H1 (cell line): ENCODE results near the gene IQCK. TPM values are rescaled to one million over a fixed set of nuclear protein-coding genes. Genes with fewer than 3 reads are reported as not detected.

Experiments used
- CTCF ChIA-PET: fragments of 300-600 bp; sonication (Branson Sonifier 250); formaldehyde crosslinking; loops from one replicate; lab custom pipeline; 2021; ENCODE audit not compliant: partially characterized antibody; lab: Charles Lee
- POLR2A ChIA-PET: fragments of 300-600 bp; sonication (Branson Sonifier 250); formaldehyde crosslinking; loops from one replicate; lab custom pipeline; 2021; ENCODE audit warnings: inconsistent platforms; ENCODE audit not compliant: partially characterized antibody; lab: Charles Lee
- DNase-seq, 2 experiments: peaks; one replicate each; pipeline versions ENCODE4 v3.0.0 to v3.0.0-alpha.2; 2010 to 2022; ENCODE audit warnings: low spot score in 2 of 2, low read depth in 1 of 2, mixed read lengths in 1 of 2
- FAIRE-seq: peaks from 2 replicates; lab custom pipeline; 2011; peaks lifted over from hg19 to GRCh38; lab: Jason Lieb, UNC
- H2AFZ ChIP-seq: 2 replicates; pipeline ENCODE4 v1.8.1; 2012; ENCODE audit warnings: low read length, inconsistent platforms
- H2AK5ac ChIP-seq: 2 replicates; pipeline ENCODE4 v1.6.1; 2013; ENCODE audit warnings: low read depth, low read length
- H2BK120ac ChIP-seq: replicated peaks from 2 replicates; pipeline ENCODE3; 2013; ENCODE audit warnings: low read depth, low read length, inconsistent platforms
- H2BK12ac ChIP-seq: 2 replicates; pipeline ENCODE4 v1.6.1; 2013; ENCODE audit warnings: low read depth, low read length
- H2BK15ac ChIP-seq: 2 replicates; pipeline ENCODE4 v1.6.1; 2013; ENCODE audit warnings: low read length
- H2BK20ac ChIP-seq: 2 replicates; pipeline ENCODE4 v1.6.1; 2013; ENCODE audit warnings: low read length
- H2BK5ac ChIP-seq: 2 replicates; pipeline ENCODE4 v1.6.1; 2013; ENCODE audit warnings: low read depth, low read length
- H3K14ac ChIP-seq: 2 replicates; pipeline ENCODE4 v1.6.1; 2013; ENCODE audit warnings: inconsistent platforms; ENCODE audit not compliant: insufficient read length
- H3K18ac ChIP-seq: 2 replicates; pipeline ENCODE4 v1.6.1; 2013; ENCODE audit warnings: low read length; ENCODE audit errors: extremely low read depth
- H3K23ac ChIP-seq: 2 replicates; pipeline ENCODE4 v1.6.1; 2013; ENCODE audit warnings: inconsistent platforms; ENCODE audit not compliant: insufficient read length
- H3K23me2 ChIP-seq: 2 replicates; pipeline ENCODE4 v1.6.1; 2013; ENCODE audit warnings: low read depth, low read length
- H3K27ac ChIP-seq: 2 replicates; pipeline ENCODE4 v1.6.1; 2011; ENCODE audit warnings: low read depth, low read length, inconsistent platforms
- H3K27me3 ChIP-seq, 4 experiments: replicated peaks in 1 of 4; 1 replicate in 1 of 4; 2 replicates in 3 of 4; pipeline versions ENCODE4 v1.6.1 to v1.8.1; 2011 to 2013; ENCODE audit warnings: low read length in 3 of 4, mild to moderate bottlenecking in 3 of 4, inconsistent platforms in 2 of 4, mixed read lengths in 2 of 4, moderate library complexity in 1 of 4; ENCODE audit not compliant: control insufficient read depth in 3 of 4, insufficient read depth in 3 of 4; ENCODE audit errors: extremely low read depth in 1 of 4
- H3K36me3 ChIP-seq, 4 experiments: 2 replicates each; pipeline versions ENCODE4 v1.6.1 to v1.8.1; 2011 to 2013; ENCODE audit warnings: mild to moderate bottlenecking in 4 of 4, low read length in 3 of 4, moderate library complexity in 2 of 4, control low read depth in 1 of 4, inconsistent platforms in 1 of 4; ENCODE audit not compliant: insufficient read depth in 4 of 4, control insufficient read depth in 2 of 4
- H3K4ac ChIP-seq: replicated peaks from 2 replicates; pipeline ENCODE3; 2013; ENCODE audit warnings: low read length, low read depth, mixed read lengths, inconsistent platforms; ENCODE audit not compliant: insufficient read length
- H3K4me1 ChIP-seq, 4 experiments: replicated peaks in 1 of 4; 1 replicate in 1 of 4; 2 replicates in 3 of 4; pipeline versions ENCODE4 v1.6.1 to v1.8.1; 2011 to 2013; ENCODE audit warnings: low read length in 3 of 4, inconsistent platforms in 2 of 4, mixed read lengths in 1 of 4; ENCODE audit not compliant: insufficient read depth in 4 of 4, control insufficient read depth in 3 of 4
- H3K4me2 ChIP-seq, 2 experiments: 2 replicates each; pipeline versions ENCODE4 v1.6.1 to v1.8.1; 2011 to 2013; ENCODE audit warnings: low read depth in 2 of 2, low read length in 2 of 2, control low read depth in 1 of 2, inconsistent platforms in 1 of 2, mild to moderate bottlenecking in 1 of 2; ENCODE audit not compliant: insufficient read depth in 1 of 2
- H3K4me3 ChIP-seq, 4 experiments: fragments of 200-600, 300-600 bp in 1 of 4; sonication (generic), shearing (Covaris generic), sonication (Bioruptor Twin) in 1 of 4; 2 replicates each; pipeline versions ENCODE4 v1.5.1 to v1.8.1; 2011 to 2016; ENCODE audit warnings: low read length in 4 of 4, low read depth in 3 of 4, control low read depth in 2 of 4, inconsistent platforms in 2 of 4, mild to moderate bottlenecking in 2 of 4, mixed read lengths in 1 of 4, moderate library complexity in 1 of 4; ENCODE audit not compliant: insufficient read depth in 2 of 4; ENCODE audit errors: extremely low read depth in 1 of 4
- H3K56ac ChIP-seq: replicated peaks from 2 replicates; pipeline ENCODE3; 2013; ENCODE audit warnings: low read depth, mild to moderate bottlenecking, mixed read lengths, low read length, inconsistent platforms; ENCODE audit not compliant: insufficient read length
- H3K79me1 ChIP-seq: 2 replicates; pipeline ENCODE4 v1.6.1; 2013; ENCODE audit warnings: low read depth, low read length, control low read depth
- H3K79me2 ChIP-seq, 2 experiments: 2 replicates each; pipeline versions ENCODE4 v1.6.1 to v1.8.1; 2012 to 2013; ENCODE audit warnings: low read length in 2 of 2, mild to moderate bottlenecking in 2 of 2, inconsistent platforms in 1 of 2; ENCODE audit not compliant: insufficient read depth in 2 of 2, control insufficient read depth in 1 of 2
- H3K9ac ChIP-seq, 4 experiments: replicated peaks in 1 of 4; 1 replicate in 1 of 4; 2 replicates in 3 of 4; pipeline versions ENCODE4 v1.6.1 to v1.8.1; 2011 to 2013; ENCODE audit warnings: low read depth in 3 of 4, low read length in 3 of 4, control low read depth in 2 of 4, mild to moderate bottlenecking in 2 of 4, moderate library complexity in 2 of 4, inconsistent platforms in 1 of 4; ENCODE audit errors: extremely low read depth in 1 of 4
- H3K9me3 ChIP-seq, 2 experiments: 2 replicates each; pipeline versions ENCODE4 v1.6.1 to v1.8.1; 2012 to 2013; ENCODE audit warnings: mild to moderate bottlenecking in 2 of 2, moderate library complexity in 2 of 2, control low read depth in 1 of 2, inconsistent platforms in 1 of 2, low read depth in 1 of 2, low read length in 1 of 2, mixed read lengths in 1 of 2; ENCODE audit not compliant: insufficient read depth in 2 of 2
- H4K20me1 ChIP-seq, 2 experiments: replicated peaks in 1 of 2; 2 replicates each; pipeline versions ENCODE3 to v1.8.1; 2011 to 2013; ENCODE audit warnings: inconsistent platforms in 2 of 2, low read length in 2 of 2, mild to moderate bottlenecking in 1 of 2; ENCODE audit not compliant: insufficient read depth in 2 of 2, control insufficient read depth in 1 of 2
- H4K5ac ChIP-seq: 2 replicates; pipeline ENCODE4 v1.6.1; 2013; ENCODE audit warnings: low read length, low read depth, mixed read lengths, inconsistent platforms; ENCODE audit not compliant: insufficient read length
- H4K8ac ChIP-seq: 2 replicates; pipeline ENCODE4 v1.8.0; 2013; ENCODE audit warnings: mild to moderate bottlenecking, moderate library complexity, low read length, inconsistent platforms; ENCODE audit not compliant: insufficient read depth; ENCODE audit errors: extremely low read depth
- H4K91ac ChIP-seq: replicated peaks from 2 replicates; pipeline ENCODE3; 2013; ENCODE audit warnings: low read length, mixed read lengths, inconsistent platforms; ENCODE audit not compliant: insufficient read length
- EGR1 ChIP-seq: IDR thresholded peaks from 2 replicates; pipeline ENCODE4 v1.6.1; 2011; ENCODE audit warnings: low read depth, low read length, borderline replicate concordance
- HDAC6 ChIP-seq: IDR thresholded peaks from one replicate; pipeline ENCODE4 v1.7.1; 2012; ENCODE audit warnings: low read depth, mild to moderate bottlenecking, inconsistent platforms, low read length, moderate library complexity
- SUZ12 ChIP-seq: fragments of 200-600 bp; sonication (generic); IDR thresholded peaks from 2 replicates; pipeline ENCODE4 v1.6.1; 2012; ENCODE audit warnings: mild to moderate bottlenecking, inconsistent platforms, low read length, moderate library complexity, mixed read lengths
- USF2 ChIP-seq: IDR thresholded peaks from 2 replicates; pipeline ENCODE4 v1.6.1; 2011; ENCODE audit warnings: low read length, improper control_type of control experiment
- WGBS, 2 experiments: shearing (Covaris generic) in 1 of 2; methylation state at CpG; one replicate each; pipeline versions ENCODE4 v1.1.6 to v1.1.7; 2013 to 2015; ENCODE audit warnings: low lambda C conversion rate in 2 of 2, mixed read lengths in 2 of 2, inconsistent platforms in 1 of 2, low coverage in 1 of 2, missing lambda C conversion rate in 1 of 2; ENCODE audit not compliant: insufficient replicate concordance in 2 of 2, insufficient coverage in 1 of 2, insufficient read length in 1 of 2; ENCODE audit errors: extremely low coverage in 1 of 2, missing lambda C conversion rate in 1 of 2; 5-methylcytosine and 5-hydroxymethylcytosine counted together
- polyA plus RNA-seq, 7 experiments: library from polyadenylated mRNA; depleted of rRNA in 3 of 7; stranded (reverse) in 5 of 7; unstranded in 2 of 7; fragments of >200 nt in 5 of 7; fragments of 200-250 nt in 2 of 7; gene quantifications; 1 replicate in 5 of 7; 2 replicates in 1 of 7; 4 replicates in 1 of 7; pipeline versions ENCODE4 v1.2.1 to v1.2.3, GENCODE V29; 2011 to 2013; ENCODE audit warnings: missing spikeins in 2 of 7, mixed read lengths in 2 of 7
- total RNA-seq: library from RNA; stranded (reverse); fragmentation: NEBNext Ultra II Directional; extraction: Animal tissue kit (Norgen Biotek cat#: 25700); gene quantifications from 2 replicates; pipeline ENCODE4 v1.2.1, GENCODE V29; 2021
- TF ChIP-seq, protein P1 (sequence below): IDR thresholded peaks from 2 replicates; pipeline ENCODE4 v1.6.1; 2012; ENCODE audit warnings: low read length, inconsistent platforms

The IQCK gene
- total and polyA plus RNA-seq, 2 of the 8 experiments (the other 6 are each of a cell fraction or from before 2014, with no cell fraction given), result 6.2 to 9.3 TPM

- Histone ChIP-seq H3K4me3 (no peak overlapping the region), H3K27me3 (no peaks in the 10 kb centered on the region), H3K56ac (no peak overlapping the region), H4K20me1 (no peaks in the 10 kb centered on the region), H3K18ac (no peak overlapping the region), H3K36me3 (peaks cover 5 to 24% (median 15%) of the 10 kb centered on the region in 4 experiments), H3K14ac (no peak overlapping the region), H3K23ac (no peak overlapping the region), H3K4ac (no peak overlapping the region), H2BK5ac (no peak overlapping the region; the same call in 1 of the 2 replicates), H3K79me1 (no peaks in the 10 kb centered on the region), H2BK20ac (no peak overlapping the region), H2AFZ (no peak overlapping the region), H3K9ac (no peak overlapping the region), H3K9me3 (peaks cover 0 to 5% of the 10 kb centered on the region in 2 experiments; a peak in 2 of 4 replicates), H4K91ac (no peak overlapping the region), H3K23me2 (no peaks in the 10 kb centered on the region), H2BK120ac (no peak overlapping the region), H4K5ac (no peak overlapping the region), H3K4me2 (no peak overlapping the region), H2BK15ac (no peak overlapping the region), H4K8ac (no peak overlapping the region), H2BK12ac (no peak overlapping the region), H3K79me2 (no peaks in the 10 kb centered on the region), H3K4me1 (no peaks in the 10 kb centered on the region), H2AK5ac (no peak overlapping the region), H3K27ac (no peak overlapping the region)
- CTCF ChIA-PET, result interaction anchor here (0.9 to 1.7 kb wide), 6 partner anchors 9 to 219 kb away, joined by 3 to 9 read pairs (median 4); no protein-coding TSS in a partner anchor
- TF ChIP-seq, protein P1, sequence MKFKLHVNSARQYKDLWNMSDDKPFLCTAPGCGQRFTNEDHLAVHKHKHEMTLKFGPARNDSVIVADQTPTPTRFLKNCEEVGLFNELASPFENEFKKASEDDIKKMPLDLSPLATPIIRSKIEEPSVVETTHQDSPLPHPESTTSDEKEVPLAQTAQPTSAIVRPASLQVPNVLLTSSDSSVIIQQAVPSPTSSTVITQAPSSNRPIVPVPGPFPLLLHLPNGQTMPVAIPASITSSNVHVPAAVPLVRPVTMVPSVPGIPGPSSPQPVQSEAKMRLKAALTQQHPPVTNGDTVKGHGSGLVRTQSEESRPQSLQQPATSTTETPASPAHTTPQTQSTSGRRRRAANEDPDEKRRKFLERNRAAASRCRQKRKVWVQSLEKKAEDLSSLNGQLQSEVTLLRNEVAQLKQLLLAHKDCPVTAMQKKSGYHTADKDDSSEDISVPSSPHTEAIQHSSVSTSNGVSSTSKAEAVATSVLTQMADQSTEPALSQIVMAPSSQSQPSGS, result no peak
- TF ChIP-seq EGR1, result no peak
- no peak for TF ChIP-seq HDAC6
- TF ChIP-seq SUZ12, result no peak
- no peak for TF ChIP-seq USF2
- WGBS, 2 experiments, result 97% methylated on average over 15 of the region's 18 CpGs; no CpG with 5 or more reads in 1 of the 2 experiments
- POLR2A ChIA-PET, result interaction anchor here (0.6 to 2.8 kb wide), 7 partner anchors 10 to 168 kb away, joined by 3 to 23 read pairs (median 3); partner anchors contain the start of gene VPS35L
- FAIRE-seq, result no peak
- DNase-seq, result no peak
Observed at GRCh38 chr16:19688396-19689024, 29.6 kb upstream of the IQCK start.
